G401 (cell line): Measurements from ENCODE around the gene SAMD13. TPM values are rescaled to one million over a fixed set of nuclear protein-coding genes. Genes with fewer than 3 reads are reported as not detected.

Experiments
- DNase-seq: peaks from one replicate; pipeline ENCODE4 v3.0.0-alpha.2; 2015; ENCODE audit warnings: low spot score
- in situ Hi-C: cut with HindIII; loops from 2 replicates; pipeline ENCODE4 v1.10.0; 2016; ENCODE audit warnings: low sequenced_read_pairs, mixed read lengths
- total RNA-seq: library from RNA; depleted of rRNA; stranded (reverse); fragments of >200 nt; shearing (Covaris generic); gene quantifications from 2 replicates; pipeline ENCODE4 v1.2.3, GENCODE V29; 2014

SAMD13 gene
- total RNA-seq, 1 experiment from 2014 or later, result not detected

- in situ Hi-C loops, result no loop called here
- DNase-seq, result no peak
These were observed 9.8 kb downstream of the SAMD13 start for GRCh38 chr1:84311296-84311695.

- DNase-seq, result no peak
- in situ Hi-C loops, result no loop called here
These were observed 18.2 kb downstream of the SAMD13 start for GRCh38 chr1:84319662-84320061.

- in situ Hi-C loops, result no loop called here
- no peak for DNase-seq
These were observed 26.3 kb downstream of the SAMD13 start for GRCh38 chr1:84327830-84328229.

- no peak for DNase-seq
- in situ Hi-C loops, result no loop called here
These were observed 28.8 kb downstream of the SAMD13 start for GRCh38 chr1:84330125-84330984.

GRCh38 chr1:84339503-84339902 is 38.0 kb downstream of the SAMD13 start:
- in situ Hi-C loops, result no loop called here
- no peak for DNase-seq

GRCh38 chr1:84344286-84344685 is 42.8 kb downstream of the SAMD13 start:
- DNase-seq, result no peak
- in situ Hi-C loops, result no loop called here

GRCh38 chr1:84345220-84345619 is 43.7 kb downstream of the SAMD13 start:
- DNase-seq, result no peak
- in situ Hi-C loops, result no loop called here

- in situ Hi-C loops, result no loop called here
These were observed 45.9 kb downstream of the SAMD13 start for GRCh38 chr1:84347271-84347931.

GRCh38 chr1:84347932-84348555 is 46.5 kb downstream of the SAMD13 start:
- DNase-seq, result no peak
- in situ Hi-C loops, result no loop called here

More at GRCh38 chr1:84347271-84347931, 45.9 kb downstream of the SAMD13 start:
- DNase-seq, result no peak

GRCh38 chr1:84348759-84349158 is 47.3 kb downstream of the SAMD13 start:
- in situ Hi-C loops, result no loop called here
- no peak for DNase-seq

GRCh38 chr1:84350104-84350503 is 48.6 kb downstream of the SAMD13 start:
- DNase-seq, result no peak
- in situ Hi-C loops, result no loop called here

GRCh38 chr1:84350550-84350949 is 49.0 kb downstream of the SAMD13 start:
- DNase-seq, result no peak
- in situ Hi-C loops, result no loop called here

- in situ Hi-C loops, result no loop called here
- no peak for DNase-seq
These were observed 51.0 kb downstream of the SAMD13 start for GRCh38 chr1:84352298-84353106.

- in situ Hi-C loops, result no loop called here
- DNase-seq, result no peak
These were observed 52.2 kb downstream of the SAMD13 start for GRCh38 chr1:84353695-84354094.

- in situ Hi-C loops, result no loop called here
- no peak for DNase-seq
These were observed 54.0 kb downstream of the SAMD13 start for GRCh38 chr1:84355556-84355955.

- in situ Hi-C loops, result no loop called here
- no peak for DNase-seq
These were observed 55.4 kb downstream of the SAMD13 start for GRCh38 chr1:84356881-84357280.

- no peak for DNase-seq
- in situ Hi-C loops, result no loop called here
These were observed 57.2 kb downstream of the SAMD13 start for GRCh38 chr1:84358695-84359094.

- no peak for DNase-seq
- in situ Hi-C loops, result no loop called here
These were observed 58.8 kb downstream of the SAMD13 start for GRCh38 chr1:84360316-84360715.

- in situ Hi-C loops, result no loop called here
- no peak for DNase-seq
These were observed 60.3 kb downstream of the SAMD13 start for GRCh38 chr1:84361796-84362195.
